Neural cell (in vitro differentiated cells): ENCODE results near the gene FN3K.

Experiments used
- CTCF ChIP-seq: fragments of 450-650 bp; IDR thresholded peaks from 2 replicates; pipeline ENCODE4 v1.5.1; 2014; ENCODE audit warnings: antibody characterized with exemption, mild to moderate bottlenecking, moderate library complexity; ENCODE audit not compliant: poor library complexity, severe bottlenecking
- EP300 ChIP-seq: fragments of 450-650 bp; conservative IDR thresholded peaks from 2 replicates; pipeline ENCODE4 v1.6.1; 2014; ENCODE audit warnings: antibody characterized with exemption, mild to moderate bottlenecking, moderate library complexity; ENCODE audit not compliant: poor library complexity, severe bottlenecking

- TF ChIP-seq CTCF (no peak), EP300 (no peak)
Measured at GRCh38 chr17:82765371-82765770, 30.0 kb downstream of the FN3K start.
